Lower leg skin (tissue), 4 donors: Measurements from ENCODE around the gene RGS9. TPM values are rescaled to one million over a fixed set of nuclear protein-coding genes. Genes with fewer than 3 reads are reported as not detected.

ENCODE experiments used
- DNase-seq, 2 donors: peaks; one replicate each; pipeline ENCODE4 v3.0.0-alpha.2; 2019; ENCODE audit warnings: low spot score in 2 of 2
- H3K4me3 ChIP-seq: fragments of 200-600 bp; sonication (generic); 2 replicates; pipeline ENCODE4 v1.5.1; 2017; ENCODE audit warnings: mild to moderate bottlenecking, low read depth; ENCODE audit not compliant: poor library complexity, severe bottlenecking
- CTCF ChIP-seq, 3 donors: fragments of 450-650 bp; IDR thresholded peaks; one replicate each; pipeline ENCODE4 v1.5.1; 2016; ENCODE audit warnings: antibody characterized with exemption in 3 of 3, mild to moderate bottlenecking in 3 of 3, moderate library complexity in 2 of 3
- POLR2A ChIP-seq, 2 donors: fragments of 450-650 bp; IDR thresholded peaks; one replicate each; pipeline ENCODE4 v1.6.1; 2016 to 2017; ENCODE audit warnings: antibody characterized with exemption in 2 of 2, mild to moderate bottlenecking in 1 of 2, moderate library complexity in 1 of 2
- WGBS, 2 donors: methylation state at CpG; one replicate each; pipeline ENCODE4 v1.1.5; 2018; 5-methylcytosine and 5-hydroxymethylcytosine counted together
- intact Hi-C: fragments of 100-400 bp; cut with DNase I; formaldehyde crosslinking; loops from one replicate; pipeline ENCODE4 v1.15.0; 2023; ENCODE audit warnings: low total_unique reads
- total RNA-seq, 4 donors: library from RNA; depleted of rRNA; stranded (reverse); fragments of >200 nt; gene quantifications; one replicate each; pipeline ENCODE4 v1.1.0, GENCODE V29; 2016

RGS9 gene
- total RNA-seq, 4 donors from 2014 or later: 1.4 to 8.9 (median 4.6) TPM

GRCh38 chr17:65145743-65146142 lies 8.6 kb downstream of the RGS9 start:
- WGBS, 2 donors: 81 to 87% methylated on average over 11 of the region's 11 CpGs

GRCh38 chr17:65147955-65148354 lies 10.8 kb downstream of the RGS9 start:
- 79 to 87% methylated on average over 4 of the region's 4 CpGs for WGBS, 2 donors
- TF ChIP-seq POLR2A (IDR thresholded peaks at IDR 0.05) (no peak), CTCF (IDR thresholded peaks at IDR 0.05) (no peak)
- intact Hi-C loops: no loop called here

More at GRCh38 chr17:65145743-65146142, 8.6 kb downstream of the RGS9 start:
- H3K4me3 ChIP-seq: no peak overlapping the region
- intact Hi-C loops: no loop called here
- TF ChIP-seq POLR2A (IDR thresholded peaks at IDR 0.05): no peak
- TF ChIP-seq CTCF (IDR thresholded peaks at IDR 0.05): no peak
- no peak for DNase-seq

GRCh38 chr17:65154770-65155589 lies 17.8 kb downstream of the RGS9 start:
- DNase-seq: no peak
- no peak for TF ChIP-seq CTCF (IDR thresholded peaks at IDR 0.05)
- TF ChIP-seq POLR2A (IDR thresholded peaks at IDR 0.05): no peak
- 78 to 82% methylated on average over 4 of the region's 4 CpGs for WGBS, 2 donors
- intact Hi-C loops: no loop called here
- H3K4me3 ChIP-seq: no peak overlapping the region

More at GRCh38 chr17:65147955-65148354, 10.8 kb downstream of the RGS9 start:
- DNase-seq: no peak
- H3K4me3 ChIP-seq: no peak overlapping the region

- no peak overlapping the region for H3K4me3 ChIP-seq
- intact Hi-C loops: no loop called here
- no peak for DNase-seq
- TF ChIP-seq POLR2A (IDR thresholded peaks at IDR 0.05) (no peak), CTCF (IDR thresholded peaks at IDR 0.05) (no peak)
- WGBS, 2 donors: 54 to 59% methylated on average over 2 of the region's 2 CpGs
These were observed 18.5 kb downstream of the RGS9 start for GRCh38 chr17:65155622-65156021.

GRCh38 chr17:65156185-65156834 lies 19.1 kb downstream of the RGS9 start:
- no peak for DNase-seq
- intact Hi-C loops: no loop called here
- TF ChIP-seq POLR2A (IDR thresholded peaks at IDR 0.05): no peak
- no peak overlapping the region for H3K4me3 ChIP-seq
- 83 to 90% methylated on average over 21 of the region's 21 CpGs for WGBS, 2 donors

- H3K4me3 ChIP-seq: no peak overlapping the region
- WGBS, 2 donors: 84 to 92% methylated on average over 14 of the region's 14 CpGs
- DNase-seq: no peak
- TF ChIP-seq CTCF (IDR thresholded peaks at IDR 0.05): no peak
- TF ChIP-seq POLR2A (IDR thresholded peaks at IDR 0.05): no peak
- intact Hi-C loops: no loop called here
These were observed 19.8 kb downstream of the RGS9 start for GRCh38 chr17:65156835-65157565.
